Liver (tissue), 3 donors: ENCODE measurements around the gene FGF14.

Experiments used
- CTCF ChIP-seq: fragments of 150-350 bp; IDR thresholded peaks from 2 replicates; pipeline ENCODE4 v1.5.1; 2017; ENCODE audit warnings: improper control_type of control experiment, low read depth, low read length; ENCODE audit not compliant: missing input control
- HNF4G ChIP-seq: IDR thresholded peaks from 2 replicates; pipeline ENCODE4 v1.6.1; 2016; ENCODE audit warnings: antibody characterized with exemption
- REST ChIP-seq: IDR thresholded peaks from 2 replicates; pipeline ENCODE4 v1.6.1; 2016; ENCODE audit warnings: antibody characterized with exemption, mild to moderate bottlenecking
- TAF1 ChIP-seq: conservative IDR thresholded peaks from 2 replicates; pipeline ENCODE4 v1.6.1; 2016; ENCODE audit warnings: antibody characterized with exemption, mild to moderate bottlenecking
- YY1 ChIP-seq: IDR thresholded peaks from 2 replicates; pipeline ENCODE4 v1.6.1; 2016; ENCODE audit warnings: antibody characterized with exemption, mild to moderate bottlenecking
- ZBTB33 ChIP-seq: IDR thresholded peaks from 2 replicates; pipeline ENCODE4 v1.6.1; 2016; ENCODE audit warnings: antibody characterized with exemption
- donor health status: healthy.
- donor health status: healthy.

GRCh38 chr13:102182170-102182569, 219.7 kb downstream of the FGF14 start:
- TF ChIP-seq ZBTB33, result no peak
- TF ChIP-seq CTCF, result no peak
- TF ChIP-seq TAF1, result no peak
- TF ChIP-seq YY1, result no peak
- TF ChIP-seq REST, result no peak
- no peak for TF ChIP-seq HNF4G
